ENCODE measurements around the gene CHCHD3. TPM values are rescaled to one million over a fixed set of nuclear protein-coding genes. Genes with fewer than 3 reads are reported as not detected.

Gene CHCHD3
- total and polyA plus RNA-seq, 2 of the 4 experiments (the other 2 are of a cell fraction) = 56.9 to 141 TPM

- Histone ChIP-seq H3K23ac (ENCODE audit: low read depth, low read length) (no peak overlapping the region), H4K8ac (ENCODE audit: low read depth in 2 of 2, low read length in 2 of 2) (no peak overlapping the region), H3K27ac (ENCODE audit: insufficient read depth, low read length) (no peak overlapping the region), H2AFZ (replicated peaks; ENCODE audit: low read length, poor library complexity) (no peak overlapping the region), H3K9ac (ENCODE audit: low read depth, low read length) (no peak overlapping the region), H4K5ac (ENCODE audit: low read depth, low read length) (no peak overlapping the region), H3K4me3 (ENCODE audit: insufficient read depth, low read depth, low read length) (no peak overlapping the region), H3K18ac (ENCODE audit: low read depth, low read length) (no peak overlapping the region), H2BK120ac (ENCODE audit: low read depth, low read length) (no peak overlapping the region), H3K9me1 (ENCODE audit: insufficient read depth, low read length) (no peaks in the 10 kb centered on the region; the same call in 1 of the 2 replicates), H3K9me3 (ENCODE audit: control insufficient read depth, insufficient read depth, low read length) (no peaks in the 10 kb centered on the region), H2AK5ac (ENCODE audit: low read depth, low read length) (no peak overlapping the region), H2BK15ac (ENCODE audit: low read depth, low read length) (no peak overlapping the region), H3K79me1 (ENCODE audit: low read depth in 1 of 2, low read length in 2 of 2) (peaks cover 8 to 14% of the 10 kb centered on the region in 2 experiments; a peak in 3 of 4 replicates), H3K56ac (ENCODE audit: extremely low read depth, insufficient read depth, low read length) (no peak overlapping the region), H4K91ac (ENCODE audit: insufficient read depth, low read depth, low read length) (no peak overlapping the region), H3K4me1 (ENCODE audit: control insufficient read depth, insufficient read depth, low read length) (no peaks in the 10 kb centered on the region), H3K36me3 (ENCODE audit: control insufficient read depth, insufficient read depth, low read length) (no peaks in the 10 kb centered on the region), H2BK5ac (ENCODE audit: low read depth, low read length, poor library complexity, severe bottlenecking) (no peak overlapping the region), H3K14ac (replicated peaks; ENCODE audit: low read depth, low read length) (no peak overlapping the region), H3K4ac (ENCODE audit: low read depth, low read length) (no peak overlapping the region), H2AK9ac (replicated peaks; ENCODE audit: low read depth, low read length, poor library complexity) (no peak overlapping the region), H3K27me3 (ENCODE audit: control insufficient read depth, insufficient read depth, low read length) (no peaks in the 10 kb centered on the region), H2BK20ac (ENCODE audit: low read depth, low read length) (no peak overlapping the region), H4K20me1 (ENCODE audit: insufficient read depth, low read length) (no peaks in the 10 kb centered on the region), H3K4me2 (ENCODE audit: low read depth, low read length) (no peak overlapping the region)
- in situ Hi-C loops (cut with MboI; ENCODE audit: low sequenced_read_pairs) (no loop called here), dilution Hi-C loops (cut with HindIII; ENCODE audit: low sequenced_read_pairs, unreplicated experiment) (no loop called here), intact Hi-C loops (cut with micrococcal nuclease) (no loop called here)
- WGBS, 2 experiments (ENCODE audit: extremely low coverage in 2 of 2, insufficient read length in 1 of 2) = no CpG with 5 or more reads among the region's 3 CpGs
- TF ChIP-seq, protein P1, sequence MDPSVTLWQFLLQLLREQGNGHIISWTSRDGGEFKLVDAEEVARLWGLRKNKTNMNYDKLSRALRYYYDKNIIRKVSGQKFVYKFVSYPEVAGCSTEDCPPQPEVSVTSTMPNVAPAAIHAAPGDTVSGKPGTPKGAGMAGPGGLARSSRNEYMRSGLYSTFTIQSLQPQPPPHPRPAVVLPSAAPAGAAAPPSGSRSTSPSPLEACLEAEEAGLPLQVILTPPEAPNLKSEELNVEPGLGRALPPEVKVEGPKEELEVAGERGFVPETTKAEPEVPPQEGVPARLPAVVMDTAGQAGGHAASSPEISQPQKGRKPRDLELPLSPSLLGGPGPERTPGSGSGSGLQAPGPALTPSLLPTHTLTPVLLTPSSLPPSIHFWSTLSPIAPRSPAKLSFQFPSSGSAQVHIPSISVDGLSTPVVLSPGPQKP (IDR thresholded peaks at IDR 0.05; ENCODE audit: borderline replicate concordance, low read depth, low read length) = no peak
- TF ChIP-seq MAFK (IDR thresholded peaks at IDR 0.05; ENCODE audit: low read depth, low read length) (no peak), POLR2A (IDR thresholded peaks at IDR 0.05; ENCODE audit: low read depth, low read length) (no peak), SMC3 (IDR thresholded peaks at IDR 0.05; ENCODE audit: low read depth, low read length) (no peak), BHLHE40 (IDR thresholded peaks at IDR 0.05; ENCODE audit: low read depth, low read length) (no peak), RAD21 (IDR thresholded peaks at IDR 0.05; ENCODE audit: low read length) (no peak), NFE2L2 (IDR thresholded peaks at IDR 0.05; ENCODE audit: low read depth, low read length) (no peak), RFX5 (IDR thresholded peaks at IDR 0.05; ENCODE audit: low read depth, low read length) (no peak), MAZ (IDR thresholded peaks at IDR 0.05; ENCODE audit: borderline replicate concordance, low read depth, low read length) (no peak), FOS (IDR thresholded peaks at IDR 0.05; ENCODE audit: low read depth, low read length) (no peak), CEBPB (IDR thresholded peaks at IDR 0.05; ENCODE audit: low read depth, low read length) (no peak)
- TF ChIP-seq, protein P2, sequence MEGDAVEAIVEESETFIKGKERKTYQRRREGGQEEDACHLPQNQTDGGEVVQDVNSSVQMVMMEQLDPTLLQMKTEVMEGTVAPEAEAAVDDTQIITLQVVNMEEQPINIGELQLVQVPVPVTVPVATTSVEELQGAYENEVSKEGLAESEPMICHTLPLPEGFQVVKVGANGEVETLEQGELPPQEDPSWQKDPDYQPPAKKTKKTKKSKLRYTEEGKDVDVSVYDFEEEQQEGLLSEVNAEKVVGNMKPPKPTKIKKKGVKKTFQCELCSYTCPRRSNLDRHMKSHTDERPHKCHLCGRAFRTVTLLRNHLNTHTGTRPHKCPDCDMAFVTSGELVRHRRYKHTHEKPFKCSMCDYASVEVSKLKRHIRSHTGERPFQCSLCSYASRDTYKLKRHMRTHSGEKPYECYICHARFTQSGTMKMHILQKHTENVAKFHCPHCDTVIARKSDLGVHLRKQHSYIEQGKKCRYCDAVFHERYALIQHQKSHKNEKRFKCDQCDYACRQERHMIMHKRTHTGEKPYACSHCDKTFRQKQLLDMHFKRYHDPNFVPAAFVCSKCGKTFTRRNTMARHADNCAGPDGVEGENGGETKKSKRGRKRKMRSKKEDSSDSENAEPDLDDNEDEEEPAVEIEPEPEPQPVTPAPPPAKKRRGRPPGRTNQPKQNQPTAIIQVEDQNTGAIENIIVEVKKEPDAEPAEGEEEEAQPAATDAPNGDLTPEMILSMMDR (conservative IDR thresholded peaks at IDR 0.05; ENCODE audit: low read depth, low read length) = no peak
- TF ChIP-seq, protein P3, sequence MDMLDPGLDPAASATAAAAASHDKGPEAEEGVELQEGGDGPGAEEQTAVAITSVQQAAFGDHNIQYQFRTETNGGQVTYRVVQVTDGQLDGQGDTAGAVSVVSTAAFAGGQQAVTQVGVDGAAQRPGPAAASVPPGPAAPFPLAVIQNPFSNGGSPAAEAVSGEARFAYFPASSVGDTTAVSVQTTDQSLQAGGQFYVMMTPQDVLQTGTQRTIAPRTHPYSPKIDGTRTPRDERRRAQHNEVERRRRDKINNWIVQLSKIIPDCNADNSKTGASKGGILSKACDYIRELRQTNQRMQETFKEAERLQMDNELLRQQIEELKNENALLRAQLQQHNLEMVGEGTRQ (IDR thresholded peaks at IDR 0.05; ENCODE audit: low read depth, low read length) = no peak
- no peak for ATAC-seq (ENCODE audit: low read depth)
- no TSS peak for BruUV-seq (replicated peaks)
- DNase-seq = no peak
- POLR2A ChIA-PET (ENCODE audit: unreplicated experiment) = no interaction called here
- CTCF ChIA-PET = no interaction called here
These were observed 73.9 kb downstream of the CHCHD3 start for GRCh38 chr7:133007961-133008360.
